Natural killer cell treated with Interleukin-12 subunit alpha and Interleukin-12 subunit beta and Interleukin-15 and Interleukin-18, amount 100 ng/mL, for 72 hours (primary cell): Measurements from ENCODE around the gene DUSP5. TPM values are rescaled to one million over a fixed set of nuclear protein-coding genes. Genes with fewer than 3 reads are reported as not detected.
A peak's percentile ranks its signal among the peaks of the same experiment; 100 is the strongest.

Experiments used
- ATAC-seq, 2 donors: fragments of 150-1000 bp; cut with Tn5 transposase in 1 of 2; sonication (Bioruptor Pico), chemical (Tn5 transposase) in 1 of 2; 2 replicates each; pipeline ENCODE4 v1.10.0; 2021
- DNase-seq: peaks from one replicate; pipeline ENCODE4 v3.0.0; 2022; ENCODE audit warnings: low spot score
- H3K27ac Mint-ChIP-seq, 2 donors: 1 replicate in 1 of 2; 2 replicates in 1 of 2; pipeline ENCODE4 v1.8.0; 2022; ENCODE audit warnings: mixed read lengths in 2 of 2, mild to moderate bottlenecking in 1 of 2, moderate library complexity in 1 of 2
- H3K27me3 Mint-ChIP-seq, 2 donors: 1 replicate in 1 of 2; 2 replicates in 1 of 2; pipeline ENCODE4 v1.8.0; 2022; ENCODE audit warnings: mixed read lengths in 2 of 2
- H3K36me3 Mint-ChIP-seq: one replicate; pipeline ENCODE4 v1.8.0; 2022; ENCODE audit warnings: mixed read lengths
- H3K4me1 Mint-ChIP-seq, 2 donors: 1 replicate in 1 of 2; 2 replicates in 1 of 2; pipeline ENCODE4 v1.8.0; 2022; ENCODE audit warnings: low read depth in 2 of 2, mixed read lengths in 2 of 2, mild to moderate bottlenecking in 1 of 2
- H3K4me3 Mint-ChIP-seq: one replicate; pipeline ENCODE4 v1.8.0; 2022; ENCODE audit warnings: mixed read lengths
- H3K9me3 Mint-ChIP-seq: 2 replicates; pipeline ENCODE4 v1.8.0; 2022; ENCODE audit warnings: mixed read lengths
- total RNA-seq, 2 donors: library from RNA; stranded (reverse); gene quantifications; one replicate each; pipeline ENCODE4 v1.2.3, GENCODE V29; 2022

Gene DUSP5
- total RNA-seq, 2 donors from 2014 or later, result 159 to 311 TPM

DNA sequence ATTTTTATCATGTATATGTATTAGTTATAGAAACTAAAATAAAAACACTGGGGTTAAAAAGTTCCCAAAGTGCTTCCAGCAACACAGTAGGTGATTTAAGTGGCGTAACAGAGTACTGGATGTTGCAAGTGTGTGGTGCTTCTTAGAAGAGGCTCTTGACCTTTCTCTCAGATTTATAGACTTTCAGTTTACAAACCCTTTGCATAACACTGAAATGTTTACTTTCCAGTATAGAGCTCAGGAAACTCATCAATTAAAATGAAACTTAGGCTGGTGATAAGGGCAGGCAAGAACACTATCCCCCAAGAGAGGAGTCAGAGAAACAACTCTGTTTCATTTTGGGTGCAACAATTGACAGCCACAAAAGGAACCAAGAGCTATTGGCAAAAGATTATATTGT lies 42.3 kb downstream of the DUSP5 start:
- H3K36me3 Mint-ChIP-seq, result no peaks in the 10 kb centered on the region
- H3K27me3 Mint-ChIP-seq, result no peaks in the 10 kb centered on the region
- H3K4me3 Mint-ChIP-seq, result no peak overlapping the region
- peak in 1 of 2 donors; percentile 5 for ATAC-seq
- H3K9me3 Mint-ChIP-seq, result no peaks in the 10 kb centered on the region
- H3K4me1 Mint-ChIP-seq, result peaks cover 33 to 47% of the 10 kb centered on the region in 2 donors
- DNase-seq, result no peak
- peak overlapping the region in 1 of 2 donors; percentile 59 for H3K27ac Mint-ChIP-seq

DNA sequence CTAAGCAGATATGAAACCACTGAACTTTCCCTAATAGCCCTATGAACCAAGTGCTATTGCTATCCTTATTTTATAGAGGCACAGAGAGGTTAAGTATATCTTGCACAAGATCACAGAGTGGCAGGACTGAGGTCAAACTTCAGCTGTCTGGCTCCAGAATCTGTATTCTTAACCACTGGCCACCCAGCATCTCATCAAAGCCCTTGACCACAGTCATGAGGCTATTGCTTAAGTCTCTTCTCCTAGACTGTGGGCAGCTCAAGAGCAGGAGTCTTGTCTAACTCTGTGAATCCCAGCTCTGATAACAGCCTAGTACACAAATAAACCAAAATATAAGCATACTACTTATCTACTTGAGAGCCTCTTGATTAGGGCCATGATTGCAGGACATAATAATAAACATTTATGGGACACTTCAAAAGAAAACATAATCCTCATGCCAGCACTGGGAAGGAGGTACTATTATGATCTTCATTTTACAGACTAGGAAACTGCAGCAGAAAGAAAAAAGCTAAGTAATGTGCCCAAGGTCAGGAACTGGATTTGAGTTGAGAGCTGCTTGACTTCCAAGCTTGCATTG lies 47.3 kb downstream of the DUSP5 start:
- Mint-ChIP-seq H3K36me3 (no peaks in the 10 kb centered on the region), H3K4me3 (no peak overlapping the region), H3K27ac (peak overlapping the region in 1 of 2 donors; percentile 40), H3K27me3 (peaks cover 1 to 2% of the 10 kb centered on the region in 2 donors), H3K4me1 (peaks cover 14 to 33% of the 10 kb centered on the region in 2 donors), H3K9me3 (no peaks in the 10 kb centered on the region)
- ATAC-seq (peak; percentile 71 to 81), DNase-seq (no peak)

DNA sequence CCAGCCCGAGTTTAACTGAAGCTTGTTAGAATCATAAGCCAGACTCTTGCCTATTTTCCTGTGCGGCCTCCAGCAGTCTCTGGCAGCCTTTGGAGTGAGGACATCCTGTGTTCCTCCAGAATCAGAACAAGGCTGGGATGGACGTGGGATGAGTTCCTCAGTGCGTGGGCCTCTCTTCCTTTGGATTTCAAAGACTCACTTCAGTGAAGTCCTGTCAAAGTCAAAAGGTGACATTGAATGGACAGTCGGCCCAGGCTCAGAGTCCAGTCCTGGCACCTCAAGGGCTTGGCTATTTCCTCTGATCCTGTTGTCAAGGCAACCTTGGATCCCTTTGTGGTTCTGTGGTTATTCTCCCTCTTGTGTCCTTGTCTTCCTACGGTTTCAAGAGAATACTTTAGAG lies 48.4 kb downstream of the DUSP5 start:
- H3K4me1 Mint-ChIP-seq, result peaks cover 12 to 32% of the 10 kb centered on the region in 2 donors
- no peak overlapping the region for H3K4me3 Mint-ChIP-seq
- peaks cover 3 to 7% of the 10 kb centered on the region in 2 donors for H3K27me3 Mint-ChIP-seq
- no peak for ATAC-seq
- DNase-seq, result no peak
- peak overlapping the region in 1 of 2 donors; percentile 69 for H3K27ac Mint-ChIP-seq
- no peaks in the 10 kb centered on the region for H3K36me3 Mint-ChIP-seq
- H3K9me3 Mint-ChIP-seq, result no peaks in the 10 kb centered on the region

DNA sequence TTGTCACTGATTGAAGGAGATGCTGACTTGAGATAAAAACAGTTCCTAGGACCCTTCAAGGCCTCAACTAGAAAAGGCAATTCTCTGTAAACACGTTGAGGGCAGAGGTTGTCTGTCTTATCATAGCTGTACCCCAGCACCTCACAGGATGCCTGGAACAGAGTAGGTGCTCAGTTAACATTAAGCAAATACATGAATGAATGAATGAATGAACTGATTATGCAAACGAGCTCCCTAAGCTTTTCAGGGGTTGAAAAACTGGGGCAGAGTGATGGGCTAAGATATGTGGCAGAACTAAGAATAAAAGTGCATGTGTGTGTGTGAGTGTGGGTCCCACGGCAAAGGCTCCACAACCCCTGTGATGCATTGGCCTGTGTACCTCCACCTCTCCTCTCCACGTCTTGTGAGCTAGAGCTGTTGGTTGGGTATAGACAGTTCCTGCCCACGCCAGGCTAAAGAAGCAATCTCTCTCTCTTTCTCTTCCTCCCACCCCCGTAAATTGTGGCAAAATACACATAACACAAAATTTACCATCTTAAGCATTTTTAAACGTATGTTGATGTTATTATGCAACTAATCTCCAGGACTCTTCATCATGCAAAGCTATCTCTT lies 48.9 kb downstream of the DUSP5 start:
- ATAC-seq, result no peak
- Mint-ChIP-seq H3K27ac (peak overlapping the region; percentile 64 to 69), H3K27me3 (peaks cover 7 to 12% of the 10 kb centered on the region in 2 donors), H3K36me3 (no peaks in the 10 kb centered on the region), H3K4me3 (peak overlapping the region; percentile 40), H3K4me1 (peaks cover 12 to 32% of the 10 kb centered on the region in 2 donors), H3K9me3 (no peaks in the 10 kb centered on the region)
- DNase-seq, result no peak

DNA sequence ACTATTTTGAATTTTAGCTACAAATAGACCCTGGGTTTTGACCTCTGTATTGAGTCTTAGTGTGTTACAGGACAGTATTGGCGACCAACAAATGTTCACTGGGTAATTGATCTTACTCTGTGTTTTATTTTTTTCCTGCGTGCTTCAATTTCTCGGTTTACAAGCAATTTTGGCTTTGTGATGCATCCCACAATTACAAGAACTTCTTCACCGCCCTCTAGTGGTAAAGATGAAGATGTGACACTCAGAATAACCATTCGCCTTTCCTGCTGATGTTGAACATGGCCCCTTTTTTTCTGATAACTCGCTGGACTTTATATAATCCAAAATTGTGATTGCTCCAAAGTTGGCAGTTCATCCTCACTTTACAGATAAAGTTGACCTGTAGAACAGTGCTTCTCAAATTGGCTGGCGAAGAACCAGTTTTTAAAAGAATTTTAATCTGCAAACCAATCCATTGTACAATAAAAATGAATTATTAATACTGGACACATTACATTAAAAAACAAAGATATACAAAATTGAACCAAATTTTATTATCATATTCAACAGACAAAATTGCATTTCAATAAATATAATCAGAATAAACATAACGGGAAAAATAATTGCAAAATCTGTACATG lies 49.5 kb downstream of the DUSP5 start:
- DNase-seq (no peak), ATAC-seq (no peak)
- peaks cover 12 to 28% of the 10 kb centered on the region in 2 donors for H3K4me1 Mint-ChIP-seq
- peak overlapping the region; percentile 64 to 69 for H3K27ac Mint-ChIP-seq
- no peaks in the 10 kb centered on the region for H3K9me3 Mint-ChIP-seq
- peaks cover 12 to 18% of the 10 kb centered on the region in 2 donors for H3K27me3 Mint-ChIP-seq
- no peaks in the 10 kb centered on the region for H3K36me3 Mint-ChIP-seq
- H3K4me3 Mint-ChIP-seq, result peak overlapping the region; percentile 40

DNA sequence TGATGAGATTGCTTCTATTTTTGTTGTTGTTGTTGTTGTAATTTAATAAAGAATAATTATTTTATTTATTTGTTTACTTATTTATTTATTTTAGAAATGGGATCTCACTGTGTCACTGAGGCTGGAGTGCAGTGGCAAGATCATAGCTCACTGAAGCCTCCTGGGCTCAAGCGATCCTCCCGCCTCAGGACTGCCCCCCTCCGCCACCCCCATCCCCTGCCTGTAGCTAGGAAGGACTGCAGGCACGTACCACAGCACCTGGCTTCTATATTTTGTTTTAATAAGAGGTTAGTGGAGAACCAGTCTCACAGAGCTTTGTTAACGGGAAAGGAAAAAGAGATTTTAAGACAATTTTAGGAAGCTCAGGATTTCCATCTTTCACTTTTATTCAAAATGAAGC lies 50.3 kb downstream of the DUSP5 start:
- ATAC-seq, result no peak
- no peaks in the 10 kb centered on the region for H3K9me3 Mint-ChIP-seq
- H3K4me3 Mint-ChIP-seq, result no peak overlapping the region

DNA sequence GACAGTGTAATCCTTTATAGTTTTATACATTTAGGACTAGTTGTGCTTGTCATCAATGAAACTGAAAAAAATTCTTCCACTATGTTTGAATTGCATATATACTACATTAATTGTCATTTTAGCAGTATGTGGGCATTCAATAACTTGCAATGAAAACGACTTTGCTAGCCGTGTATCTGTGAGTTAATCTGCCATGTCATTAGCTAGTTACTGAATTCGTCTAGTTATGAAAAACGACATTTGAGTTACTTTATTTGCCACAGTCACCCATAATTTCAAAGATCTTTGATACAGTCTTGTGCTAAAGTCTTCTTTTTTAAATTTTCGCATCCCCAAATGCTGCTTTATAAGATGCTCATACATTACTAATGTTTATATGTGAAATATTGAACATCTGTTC lies 51.5 kb downstream of the DUSP5 start:
- H3K4me3 Mint-ChIP-seq, result no peak overlapping the region
- H3K27me3 Mint-ChIP-seq, result peaks cover 16 to 18% of the 10 kb centered on the region in 2 donors
- H3K4me1 Mint-ChIP-seq, result peaks cover 12 to 20% of the 10 kb centered on the region in 2 donors
- ATAC-seq (no peak), DNase-seq (no peak)
- no peak overlapping the region for H3K27ac Mint-ChIP-seq
- no peaks in the 10 kb centered on the region for H3K36me3 Mint-ChIP-seq
- H3K9me3 Mint-ChIP-seq, result no peaks in the 10 kb centered on the region

More for the DNA sequence above, 50.3 kb downstream of the DUSP5 start:
- DNase-seq, result no peak
- peaks cover 12 to 24% of the 10 kb centered on the region in 2 donors for H3K4me1 Mint-ChIP-seq
- peaks cover 16 to 18% of the 10 kb centered on the region in 2 donors for H3K27me3 Mint-ChIP-seq
- no peak overlapping the region for H3K27ac Mint-ChIP-seq
- no peaks in the 10 kb centered on the region for H3K36me3 Mint-ChIP-seq

DNA sequence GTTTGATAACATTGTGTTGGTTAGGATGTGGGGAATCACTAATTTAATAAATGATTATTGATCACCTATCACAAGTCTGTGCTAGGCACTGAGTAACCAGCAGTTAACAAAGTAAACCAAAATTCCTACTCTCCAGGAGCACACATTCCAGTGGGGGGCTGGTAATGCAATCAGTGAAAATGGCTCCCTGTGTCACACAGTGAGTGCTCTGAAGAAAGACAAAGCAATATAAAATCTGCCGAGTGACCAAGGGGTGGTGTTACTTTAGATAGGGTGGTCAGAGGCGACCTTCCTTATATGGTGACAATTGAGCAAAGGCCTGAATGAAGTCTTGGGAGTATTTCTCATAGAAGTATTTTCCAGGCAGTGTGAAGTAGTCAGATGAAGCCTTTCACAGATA lies 56.2 kb downstream of the DUSP5 start:
- ATAC-seq (no peak), DNase-seq (no peak)
- Mint-ChIP-seq H3K9me3 (no peaks in the 10 kb centered on the region), H3K4me1 (peaks cover 7% of the 10 kb centered on the region in 2 donors), H3K4me3 (no peak overlapping the region), H3K27ac (no peak overlapping the region), H3K36me3 (no peaks in the 10 kb centered on the region), H3K27me3 (peaks cover 24 to 28% of the 10 kb centered on the region in 2 donors)

DNA sequence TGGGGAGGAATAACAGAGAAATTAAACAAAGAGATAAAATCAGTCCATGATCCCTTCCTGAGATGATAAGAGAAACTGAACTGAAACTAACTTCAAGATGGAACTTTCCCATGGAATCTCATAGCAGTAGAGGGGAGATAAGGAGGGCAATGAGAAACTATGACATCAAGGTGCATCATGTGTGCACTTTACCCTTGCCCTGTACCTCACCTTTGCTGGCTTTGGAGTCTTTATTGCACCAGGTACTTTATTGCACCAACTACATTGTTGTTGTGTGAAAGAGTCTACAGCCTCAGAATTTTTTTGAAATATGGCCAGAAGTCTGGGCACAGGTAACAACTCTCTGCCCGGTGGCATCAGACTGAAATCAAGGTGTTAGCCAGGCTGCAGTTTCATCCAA lies 58.6 kb downstream of the DUSP5 start:
- H3K27me3 Mint-ChIP-seq, result peaks cover 28 to 36% of the 10 kb centered on the region in 2 donors
- H3K9me3 Mint-ChIP-seq, result no peaks in the 10 kb centered on the region

DNA sequence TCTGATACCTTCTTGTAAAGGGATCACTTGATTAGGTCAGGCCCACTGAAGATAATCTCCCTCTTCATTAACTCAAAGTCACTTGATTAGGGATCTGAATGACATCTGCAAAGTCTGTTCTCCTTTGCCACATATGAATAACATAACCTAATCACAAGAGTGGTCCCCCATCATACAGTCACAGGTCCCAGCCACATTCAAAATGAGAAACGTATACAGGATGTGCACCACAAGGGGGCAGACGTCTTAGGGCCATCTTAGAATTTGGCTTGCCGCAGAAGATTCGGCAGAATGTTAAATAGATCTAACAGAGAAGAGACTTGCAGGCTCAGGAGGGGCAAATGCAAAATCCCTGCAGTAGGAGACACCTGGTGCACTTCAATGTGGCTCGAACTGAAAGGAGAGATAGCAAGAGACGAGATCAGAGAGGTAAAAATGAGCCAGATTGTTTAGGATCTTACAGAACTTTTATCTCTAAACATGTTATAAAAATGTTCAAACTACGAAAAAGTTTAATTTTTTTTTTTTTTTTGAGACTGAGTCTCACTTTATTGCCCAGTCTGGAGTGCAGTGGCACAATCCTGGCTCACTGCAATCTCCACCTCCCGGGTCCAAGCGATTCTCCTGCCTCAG lies 59.4 kb downstream of the DUSP5 start:
- peak; percentile 76 to 88 for ATAC-seq

More for the DNA sequence above, 58.6 kb downstream of the DUSP5 start:
- H3K27ac Mint-ChIP-seq, result no peak overlapping the region
- DNase-seq, result no peak
- no peak overlapping the region for H3K4me3 Mint-ChIP-seq
- H3K36me3 Mint-ChIP-seq, result no peaks in the 10 kb centered on the region
- peaks cover 7% of the 10 kb centered on the region in 2 donors for H3K4me1 Mint-ChIP-seq
- ATAC-seq, result no peak

DNA sequence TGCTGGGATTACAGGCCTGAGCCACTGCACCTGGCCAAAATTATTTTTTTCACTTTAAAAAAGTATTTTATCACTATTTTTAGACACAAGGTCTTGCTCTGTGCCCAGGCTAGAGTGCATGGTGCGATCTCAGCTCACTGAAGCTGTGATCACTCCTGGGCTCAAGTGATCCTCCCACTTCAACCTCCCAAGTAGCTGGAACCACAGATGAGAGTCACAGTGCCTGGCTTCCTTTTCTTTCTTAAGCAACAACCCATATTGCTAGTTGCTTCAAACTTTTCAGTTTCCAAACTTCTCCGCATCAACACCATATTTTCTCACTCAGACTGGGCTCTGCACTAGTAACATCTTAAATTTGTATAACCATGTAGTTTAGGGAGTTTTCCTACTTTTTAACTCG lies 60.3 kb downstream of the DUSP5 start:
- Mint-ChIP-seq H3K27ac (no peak overlapping the region), H3K27me3 (peaks cover 19 to 39% of the 10 kb centered on the region in 2 donors), H3K4me1 (peaks cover 7% of the 10 kb centered on the region in 2 donors), H3K9me3 (no peaks in the 10 kb centered on the region), H3K36me3 (no peaks in the 10 kb centered on the region), H3K4me3 (no peak overlapping the region)
- ATAC-seq (no peak), DNase-seq (no peak)

More for the DNA sequence above, 59.4 kb downstream of the DUSP5 start:
- Mint-ChIP-seq H3K4me1 (peaks cover 7% of the 10 kb centered on the region in 2 donors), H3K4me3 (no peak overlapping the region), H3K9me3 (no peaks in the 10 kb centered on the region), H3K27me3 (peaks cover 22 to 35% of the 10 kb centered on the region in 2 donors), H3K36me3 (no peaks in the 10 kb centered on the region), H3K27ac (peak overlapping the region in 1 of 2 donors; percentile 2)
- peak; percentile 73 for DNase-seq

DNA sequence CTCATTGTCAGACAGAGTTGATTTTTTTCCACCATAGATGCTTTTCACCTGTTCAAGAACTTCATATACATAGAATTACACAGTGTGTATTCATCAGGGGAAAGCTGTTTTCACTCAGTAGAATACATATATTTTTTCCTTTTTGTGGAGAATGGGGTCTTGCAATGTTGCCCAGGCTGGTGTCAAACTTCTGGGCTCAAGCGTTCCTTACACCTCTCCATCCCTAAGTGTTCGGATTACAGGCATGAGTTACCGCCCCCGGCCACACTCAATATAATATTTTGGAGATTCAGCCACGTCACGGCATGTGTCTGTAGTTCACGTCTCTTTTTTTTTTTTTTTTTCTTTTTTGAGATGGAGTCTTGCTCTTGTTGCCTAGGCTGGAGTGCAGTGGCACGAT lies 62.3 kb downstream of the DUSP5 start:
- Mint-ChIP-seq H3K27me3 (peaks cover 33 to 53% of the 10 kb centered on the region in 2 donors), H3K9me3 (no peaks in the 10 kb centered on the region), H3K4me3 (no peak overlapping the region), H3K4me1 (peaks cover 7% of the 10 kb centered on the region in 2 donors), H3K36me3 (no peaks in the 10 kb centered on the region), H3K27ac (no peak overlapping the region)
- ATAC-seq, result no peak
- no peak for DNase-seq
